GM12892 (cell line): Measurements from ENCODE around the gene LHX8.

Experiments used
- POLR2A ChIP-seq: IDR thresholded peaks from 2 replicates; pipeline ENCODE4 v1.6.1; 2011; ENCODE audit warnings: low read depth, low read length, control low read depth
- POLR2AphosphoS5 ChIP-seq: IDR thresholded peaks from 2 replicates; pipeline ENCODE4 v1.6.1; 2011; ENCODE audit warnings: low read depth, low read length, control low read depth
- TAF1 ChIP-seq: IDR thresholded peaks from 2 replicates; pipeline ENCODE4 v1.6.1; 2011; ENCODE audit warnings: low read depth, mild to moderate bottlenecking, control low read depth, low read length, borderline replicate concordance

DNA sequence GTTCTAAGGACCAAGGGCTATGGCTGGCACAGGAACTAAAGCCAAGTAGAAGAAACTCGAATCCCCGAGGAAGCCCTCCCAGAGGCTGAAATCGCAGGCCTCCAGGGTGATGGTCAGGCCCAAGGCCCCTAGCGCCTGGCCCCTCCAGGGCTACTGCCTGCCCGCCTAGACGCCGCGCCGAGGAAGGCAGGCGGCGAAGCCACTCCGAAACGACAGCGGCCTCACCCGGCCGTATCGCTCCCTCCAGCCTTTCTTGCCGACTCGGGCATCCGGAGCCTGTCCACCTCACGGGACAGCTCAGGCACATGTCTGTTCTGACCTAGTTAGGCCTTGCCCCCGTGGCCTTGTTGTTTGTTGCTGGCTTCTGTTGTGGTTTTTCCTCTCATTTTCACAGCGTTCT, 9.7 kb upstream of the LHX8 start:
- no peak for TF ChIP-seq POLR2A
- TF ChIP-seq POLR2AphosphoS5 = no peak
- no peak for TF ChIP-seq TAF1
